Activated naive CD4-positive, alpha-beta T cell treated with anti-CD3 and anti-CD28 coated beads, Interleukin-2, amount 10 ng/mL, durations not matched to agents 7 days and 5 days (primary cell): ENCODE data around the gene C11orf54.
A peak's percentile ranks its signal among the peaks of the same experiment; 100 is the strongest.
"Not testable (repeated sequence)": the region's sequence is repeated elsewhere in the genome, so short reads cannot be mapped to it uniquely, and the experiment has no call there.

Source experiments
- CTCF ChIA-PET: fragments of 350-600 bp; sonication (Branson Sonifier 250); formaldehyde crosslinking; loops from one replicate; lab custom pipeline; 2021; ENCODE audit warnings: antibody characterized with exemption; lab: Charles Lee
- DNase-seq: peaks from one replicate; pipeline ENCODE4 v3.0.0-alpha.2; 2020
- H3K27ac Mint-ChIP-seq: one replicate; pipeline ENCODE4 v1.8.0; 2021; ENCODE audit warnings: mild to moderate bottlenecking, moderate library complexity, mixed read lengths
- H3K27me3 Mint-ChIP-seq: one replicate; pipeline ENCODE4 v1.8.0; 2021; ENCODE audit warnings: mild to moderate bottlenecking, mixed read lengths
- H3K36me3 Mint-ChIP-seq: one replicate; pipeline ENCODE4 v1.8.0; 2021; ENCODE audit warnings: mixed read lengths
- H3K4me1 Mint-ChIP-seq: one replicate; pipeline ENCODE4 v1.8.0; 2021; ENCODE audit warnings: mixed read lengths
- H3K4me3 Mint-ChIP-seq: one replicate; pipeline ENCODE4 v1.8.0; 2021; ENCODE audit warnings: mild to moderate bottlenecking, moderate library complexity, mixed read lengths
- H3K9me3 Mint-ChIP-seq: one replicate; pipeline ENCODE4 v1.8.0; 2021; ENCODE audit warnings: mixed read lengths

The C11orf54 gene

DNA sequence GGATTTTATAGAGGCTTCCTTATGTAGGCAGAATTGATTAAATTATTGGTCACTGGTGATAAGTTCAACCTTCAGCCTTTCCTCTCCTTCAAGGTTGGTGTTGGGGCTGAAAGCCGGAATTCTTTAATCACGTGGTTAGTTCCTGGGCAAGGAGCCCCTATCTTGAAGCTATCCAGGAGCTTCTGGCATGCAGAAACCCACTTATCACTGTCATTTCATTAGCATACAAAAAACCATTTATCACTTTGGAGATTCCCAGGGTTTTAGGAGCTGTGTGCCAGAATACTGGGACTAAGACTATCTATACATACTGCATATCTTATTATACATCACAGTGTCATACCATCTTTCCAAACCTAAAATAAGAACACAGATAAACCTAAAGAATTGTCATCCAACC lies 24.1 kb downstream of the C11orf54 start:
- H3K27ac Mint-ChIP-seq = no peak overlapping the region
- CTCF ChIA-PET = no interaction called here
- no peak overlapping the region for H3K4me3 Mint-ChIP-seq
- DNase-seq = no peak
- H3K4me1 Mint-ChIP-seq = no peaks in the 10 kb centered on the region
- peaks cover 12% of the 10 kb centered on the region for H3K9me3 Mint-ChIP-seq
- peaks cover 19% of the 10 kb centered on the region for H3K36me3 Mint-ChIP-seq
- H3K27me3 Mint-ChIP-seq = no peaks in the 10 kb centered on the region

DNA sequence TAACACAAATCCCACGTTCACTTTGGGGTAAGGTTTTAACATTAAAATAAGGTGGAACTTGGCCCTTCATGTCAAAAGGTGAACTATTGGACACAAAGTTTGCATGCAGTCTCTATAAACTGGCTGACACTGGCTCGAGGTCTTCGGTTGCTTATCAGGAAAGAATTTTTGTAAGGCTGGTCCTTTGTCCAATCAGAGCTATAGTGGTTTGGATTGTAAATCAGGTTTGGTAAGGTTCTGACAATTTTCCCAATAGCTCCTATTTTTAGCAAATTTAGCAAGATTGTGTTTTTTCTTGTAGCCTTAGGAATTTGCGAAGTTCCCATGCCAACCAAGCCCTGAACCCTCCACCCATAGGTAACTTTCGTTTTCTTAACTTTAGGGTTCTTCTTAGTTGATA lies 25.0 kb downstream of the C11orf54 start:
- Mint-ChIP-seq H3K27ac (no peak overlapping the region), H3K27me3 (no peaks in the 10 kb centered on the region), H3K9me3 (peaks cover 12% of the 10 kb centered on the region), H3K36me3 (peaks cover 17% of the 10 kb centered on the region), H3K4me3 (no peak overlapping the region), H3K4me1 (no peaks in the 10 kb centered on the region)
- CTCF ChIA-PET = no interaction called here
- DNase-seq = no peak

DNA sequence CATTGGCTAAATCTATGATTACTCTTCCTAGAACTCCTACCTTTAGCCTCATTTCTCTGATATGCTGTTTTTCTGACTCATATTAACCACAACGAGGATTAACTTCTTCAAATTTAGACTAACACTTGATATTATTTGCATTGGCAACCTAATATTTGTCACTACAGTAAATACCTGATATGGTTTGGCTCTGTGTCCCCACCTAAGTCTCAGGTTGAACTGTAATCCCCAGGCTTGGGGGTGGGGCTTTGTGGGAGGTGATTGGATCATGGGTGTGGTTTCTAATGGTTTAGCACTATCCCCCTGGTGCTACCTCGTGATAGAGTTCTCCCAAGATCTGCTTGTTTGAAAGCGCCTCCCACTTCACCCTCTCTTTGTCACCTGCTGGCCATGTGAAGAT lies 25.5 kb downstream of the C11orf54 start:
- no peak overlapping the region for H3K4me3 Mint-ChIP-seq
- no peaks in the 10 kb centered on the region for H3K4me1 Mint-ChIP-seq
- H3K36me3 Mint-ChIP-seq = peaks cover 17% of the 10 kb centered on the region
- DNase-seq = no peak
- H3K27me3 Mint-ChIP-seq = no peaks in the 10 kb centered on the region
- peaks cover 16% of the 10 kb centered on the region for H3K9me3 Mint-ChIP-seq
- no peak overlapping the region for H3K27ac Mint-ChIP-seq
- CTCF ChIA-PET = no interaction called here

DNA sequence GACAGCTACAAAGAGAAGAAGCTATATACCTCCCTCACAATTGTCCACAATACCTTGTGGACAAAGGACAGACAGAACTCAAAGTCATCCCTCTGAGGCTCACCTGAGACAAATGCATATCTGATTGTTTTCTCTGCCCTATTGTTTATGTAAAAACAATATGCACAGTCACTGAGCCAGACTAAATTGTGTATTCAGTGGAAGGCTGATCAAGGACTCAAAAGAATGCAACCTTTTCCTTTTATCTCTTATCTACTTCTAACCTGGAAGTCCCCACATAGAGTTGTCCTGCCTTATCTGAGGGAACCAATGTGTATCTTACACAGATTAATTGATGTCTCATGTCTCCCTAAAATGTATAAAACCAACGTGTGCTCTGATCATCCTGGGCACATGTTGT lies 28.7 kb downstream of the C11orf54 start:
- H3K36me3 Mint-ChIP-seq = peaks cover 13% of the 10 kb centered on the region
- no peak overlapping the region for H3K4me3 Mint-ChIP-seq
- peaks cover 20% of the 10 kb centered on the region for H3K9me3 Mint-ChIP-seq
- CTCF ChIA-PET = no interaction called here
- no peak overlapping the region for H3K27ac Mint-ChIP-seq
- no peaks in the 10 kb centered on the region for H3K27me3 Mint-ChIP-seq
- no peaks in the 10 kb centered on the region for H3K4me1 Mint-ChIP-seq
- no peak for DNase-seq

DNA sequence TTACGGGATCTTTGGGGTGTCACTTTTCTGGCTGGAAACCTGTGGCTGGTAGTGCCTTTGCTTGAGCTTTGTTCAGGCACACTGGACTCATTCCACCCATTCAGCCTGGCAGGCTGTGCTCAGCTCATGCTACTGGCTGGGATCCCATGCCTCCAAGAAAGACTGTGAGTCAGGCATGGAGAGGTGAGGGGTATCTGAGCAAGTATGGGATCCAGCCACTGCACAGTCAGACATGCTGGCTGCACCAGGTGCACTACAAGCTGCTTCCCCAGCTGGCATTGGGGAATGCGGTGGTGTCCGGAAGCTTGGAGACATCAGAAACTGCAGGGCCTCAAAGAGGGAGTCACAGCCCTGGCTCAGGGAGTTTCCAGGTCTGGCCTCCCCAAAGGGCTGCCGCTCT lies 30.7 kb downstream of the C11orf54 start:
- no peaks in the 10 kb centered on the region for H3K36me3 Mint-ChIP-seq
- peaks cover 12% of the 10 kb centered on the region for H3K9me3 Mint-ChIP-seq
- no peak overlapping the region for H3K4me3 Mint-ChIP-seq
- no peak for DNase-seq
- CTCF ChIA-PET = no interaction called here
- H3K27ac Mint-ChIP-seq = no peak overlapping the region
- no peaks in the 10 kb centered on the region for H3K4me1 Mint-ChIP-seq
- H3K27me3 Mint-ChIP-seq = no peaks in the 10 kb centered on the region

DNA sequence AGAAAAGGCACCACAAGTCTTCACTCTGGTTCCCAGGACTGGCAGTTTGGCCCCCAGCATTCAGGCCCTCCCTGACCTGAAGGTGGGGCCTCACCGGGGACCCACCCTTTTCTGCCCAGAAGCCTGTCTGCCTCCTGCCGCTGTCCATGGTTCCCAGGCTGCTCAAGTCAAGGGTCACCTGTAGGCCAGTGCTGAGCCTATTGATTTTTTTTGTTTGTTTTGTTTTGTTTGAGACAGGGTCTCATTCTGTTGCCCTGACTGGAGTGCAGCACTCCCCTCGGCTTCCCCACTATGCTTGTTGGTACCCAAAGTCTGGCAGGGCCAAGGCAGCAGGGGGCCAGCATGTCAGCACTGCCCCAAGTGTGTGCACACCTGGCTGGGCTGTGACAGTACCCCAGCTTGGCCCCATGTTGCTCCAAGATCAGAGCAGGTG lies 31.6 kb downstream of the C11orf54 start:
- CTCF ChIA-PET = no interaction called here

DNA sequence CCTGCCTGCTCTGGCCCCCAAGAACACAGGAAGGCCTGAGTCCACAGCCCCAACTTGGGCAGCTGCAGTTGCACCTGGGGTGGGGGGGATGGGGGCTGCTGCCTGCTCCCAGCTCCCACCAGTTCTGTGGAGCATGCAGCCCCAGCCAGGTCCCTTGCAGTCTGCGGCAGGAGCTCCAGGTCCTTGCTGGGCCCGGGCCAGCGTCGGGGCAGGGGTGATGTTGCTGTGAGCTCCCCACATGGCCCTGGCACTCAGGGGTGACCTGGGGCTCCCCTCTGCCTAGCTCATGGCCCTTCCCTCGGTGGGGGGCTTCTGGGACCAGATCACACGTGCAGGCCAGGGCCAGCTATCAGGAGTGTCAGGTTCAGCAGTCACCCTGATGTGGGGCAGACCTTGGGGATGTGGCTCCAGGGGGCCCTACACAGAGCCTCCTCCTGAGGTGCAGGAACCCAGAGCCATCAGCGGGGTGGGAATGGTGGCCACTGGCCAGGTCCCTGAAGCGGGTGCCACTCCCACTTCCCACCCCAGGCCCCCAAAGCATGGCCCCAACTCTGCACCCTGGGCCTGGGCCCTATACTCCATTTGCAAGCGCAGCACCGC lies 32.2 kb downstream of the C11orf54 start:
- Mint-ChIP-seq H3K27ac (no peak overlapping the region), H3K36me3 (no peaks in the 10 kb centered on the region), H3K4me3 (no peak overlapping the region), H3K9me3 (peaks cover 12% of the 10 kb centered on the region), H3K4me1 (no peaks in the 10 kb centered on the region), H3K27me3 (no peaks in the 10 kb centered on the region)
- CTCF ChIA-PET = no interaction called here
- no peak for DNase-seq

More for the DNA sequence above, 31.6 kb downstream of the C11orf54 start:
- no peak overlapping the region for H3K27ac Mint-ChIP-seq
- no peak for DNase-seq
- no peaks in the 10 kb centered on the region for H3K4me1 Mint-ChIP-seq
- H3K9me3 Mint-ChIP-seq = peaks cover 8% of the 10 kb centered on the region
- H3K27me3 Mint-ChIP-seq = no peaks in the 10 kb centered on the region
- H3K36me3 Mint-ChIP-seq = no peaks in the 10 kb centered on the region
- no peak overlapping the region for H3K4me3 Mint-ChIP-seq

DNA sequence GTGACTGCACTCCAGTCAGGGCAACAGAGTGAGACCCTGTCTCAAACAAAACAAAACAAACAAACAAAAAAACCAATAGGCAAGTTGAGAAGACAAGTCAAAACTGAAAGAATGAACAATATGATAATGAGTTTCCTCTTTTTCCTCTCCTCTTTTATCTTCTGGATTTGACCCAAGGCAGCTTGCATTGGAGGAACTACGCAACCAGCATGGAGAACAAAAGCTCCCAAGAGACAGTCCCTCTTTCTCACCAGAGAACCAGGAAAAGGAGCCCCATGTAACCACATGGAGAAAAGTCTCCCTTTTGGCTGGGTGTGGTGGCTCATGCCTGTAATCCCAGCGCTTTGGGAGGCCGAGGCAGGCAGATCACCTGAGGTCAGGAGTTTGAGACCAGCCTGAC lies 33.1 kb downstream of the C11orf54 start:
- H3K36me3 Mint-ChIP-seq, H3K4me3 Mint-ChIP-seq, DNase-seq, H3K4me1 Mint-ChIP-seq, H3K27ac Mint-ChIP-seq, H3K27me3 Mint-ChIP-seq, CTCF ChIA-PET: not testable (repeated sequence)
- peaks cover 14% of the 10 kb centered on the region for H3K9me3 Mint-ChIP-seq

DNA sequence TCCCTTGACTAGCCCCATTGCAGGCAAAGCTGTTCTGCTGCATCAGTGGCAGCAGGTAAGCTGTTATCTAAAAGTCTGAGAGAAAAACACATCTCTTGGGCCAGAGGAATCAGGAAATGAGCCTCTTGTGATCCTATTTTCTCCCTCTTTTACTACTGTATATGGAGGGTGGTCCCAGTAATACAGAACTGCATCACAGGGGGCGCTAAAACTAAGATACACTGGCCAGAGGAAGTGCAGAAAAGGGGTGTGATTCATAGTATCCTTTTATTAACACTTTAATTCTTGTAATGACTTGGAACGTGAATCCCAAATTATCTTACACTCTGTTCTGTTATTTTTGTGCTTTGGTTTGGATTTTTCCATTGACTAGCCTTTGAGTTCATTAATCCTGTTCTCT lies 33.8 kb downstream of the C11orf54 start:
- H3K36me3 Mint-ChIP-seq = peaks cover 4% of the 10 kb centered on the region
- CTCF ChIA-PET = no interaction called here

DNA sequence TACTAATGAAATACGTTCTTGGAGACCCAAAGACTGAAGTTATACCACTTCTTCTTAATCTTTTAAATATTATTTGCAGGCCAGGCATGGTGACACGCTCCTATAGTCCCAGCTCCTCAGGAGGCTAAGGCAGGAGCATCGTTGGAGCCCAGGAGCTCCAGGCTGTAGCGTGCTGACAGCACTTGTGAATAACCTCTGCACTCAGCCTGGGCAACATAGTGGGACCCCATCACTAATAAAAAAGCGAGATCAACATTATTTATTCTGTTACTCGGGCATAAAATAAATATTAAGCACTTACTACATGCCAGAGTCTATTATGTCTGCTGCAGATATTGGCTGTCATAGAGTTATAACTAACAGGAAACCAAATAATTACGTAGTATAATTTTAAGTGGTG lies 41.9 kb downstream of the C11orf54 start:
- Mint-ChIP-seq H3K27me3 (no peaks in the 10 kb centered on the region), H3K9me3 (peaks cover 4% of the 10 kb centered on the region), H3K27ac (peak overlapping the region; percentile 96), H3K4me1 (peaks cover 49% of the 10 kb centered on the region), H3K36me3 (peaks cover 31% of the 10 kb centered on the region), H3K4me3 (peak overlapping the region; percentile 95)
- CTCF ChIA-PET = interaction anchor here (3.6 kb wide), 1 partner anchor 42 kb away, joined by 21 read pairs; the partner anchor contains the start of genes C11orf54 and TAF1D
- DNase-seq = no peak

More for the DNA sequence above, 33.8 kb downstream of the C11orf54 start:
- Mint-ChIP-seq H3K27ac (no peak overlapping the region), H3K9me3 (peaks cover 14% of the 10 kb centered on the region), H3K4me3 (no peak overlapping the region), H3K27me3 (no peaks in the 10 kb centered on the region), H3K4me1 (no peaks in the 10 kb centered on the region)
- no peak for DNase-seq

DNA sequence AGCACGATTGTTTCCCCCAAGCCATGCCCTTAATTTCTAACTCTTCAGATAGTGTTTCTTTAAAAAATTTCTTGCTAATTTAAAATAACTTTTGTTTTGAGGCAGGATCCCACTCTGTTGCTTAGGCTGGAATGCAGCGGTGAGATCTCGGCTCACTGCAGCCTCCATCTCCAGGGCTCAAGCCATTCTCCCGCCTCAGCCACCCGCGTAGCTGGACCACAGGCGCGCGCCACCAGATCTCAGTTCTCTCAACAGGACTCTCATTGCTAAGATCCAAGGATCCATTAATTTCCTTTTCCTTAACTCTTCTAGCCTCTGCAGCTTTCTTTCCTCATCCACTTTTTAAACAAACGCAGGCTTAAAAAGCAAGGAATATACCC lies 42.3 kb downstream of the C11orf54 start:
- DNase-seq = no peak
- peaks cover 1% of the 10 kb centered on the region for H3K9me3 Mint-ChIP-seq
- H3K4me1 Mint-ChIP-seq = peaks cover 51% of the 10 kb centered on the region

DNA sequence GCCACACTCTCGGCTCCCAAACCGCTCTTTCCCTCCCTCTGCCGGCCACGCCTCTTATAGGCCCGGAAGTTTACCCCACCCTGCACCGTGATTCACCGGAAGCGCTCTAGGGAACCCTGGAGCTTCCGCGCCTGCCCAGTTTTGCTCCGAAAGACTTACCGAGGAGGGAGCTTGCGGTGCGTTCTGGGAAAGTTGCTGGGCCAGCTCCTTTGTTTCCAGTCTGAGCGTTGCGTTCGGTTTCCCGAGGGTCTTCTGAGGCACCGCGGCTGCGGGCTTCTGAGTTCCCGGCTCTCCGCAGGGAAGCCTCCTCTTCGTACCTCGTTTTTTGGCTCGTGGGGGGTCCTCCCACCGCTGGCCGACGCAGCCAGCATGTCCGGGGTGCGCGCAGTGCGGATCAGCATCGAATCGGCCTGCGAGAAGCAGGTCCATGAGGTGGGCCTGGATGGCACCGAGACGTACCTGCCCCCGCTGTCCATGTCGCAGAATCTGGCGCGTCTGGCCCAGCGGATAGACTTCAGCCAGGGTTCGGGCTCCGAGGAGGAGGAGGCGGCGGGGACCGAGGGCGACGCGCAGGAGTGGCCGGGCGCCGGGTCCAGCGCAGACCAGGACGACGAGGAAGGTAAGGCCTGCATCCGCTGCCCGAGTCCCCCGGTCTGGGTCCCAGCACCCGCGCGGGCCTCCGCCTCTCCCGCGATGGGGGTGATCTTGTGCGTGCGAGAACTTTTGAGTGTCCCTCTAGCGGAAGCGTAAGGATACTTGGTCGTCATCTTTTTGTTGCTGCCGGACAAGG lies 42.9 kb downstream of the C11orf54 start, which contains the start of gene MED17:
Gene MED17, plus strand, starts transcription at position 138 of the 790 bp plus-strand sequence. Its CDS starts 232 bp downstream, at position 370.
- Mint-ChIP-seq H3K36me3 (peaks cover 37% of the 10 kb centered on the region), H3K4me3 (peak within 1 kb of the TSS; percentile 95), H3K4me1 (peaks cover 52% of the 10 kb centered on the region), H3K27me3 (no peaks in the 10 kb centered on the region), H3K9me3 (no peaks in the 10 kb centered on the region), H3K27ac (peak within 1 kb of the TSS; percentile 96)
- CTCF ChIA-PET = interaction anchor here (1.0 to 3.6 kb wide), 2 partner anchors 43 to 550 kb away, joined by 3 to 21 read pairs; partner anchors contain the start of genes C11orf54 and TAF1D
- peak; percentile 94 for DNase-seq

More for the DNA sequence above, 42.3 kb downstream of the C11orf54 start:
- peaks cover 33% of the 10 kb centered on the region for H3K36me3 Mint-ChIP-seq
- no peaks in the 10 kb centered on the region for H3K27me3 Mint-ChIP-seq
- peak overlapping the region; percentile 95 for H3K4me3 Mint-ChIP-seq
- CTCF ChIA-PET = interaction anchor here (1.0 to 3.6 kb wide), 2 partner anchors 42 to 549 kb away, joined by 3 to 21 read pairs; partner anchors contain the start of genes C11orf54 and TAF1D
- peak overlapping the region; percentile 96 for H3K27ac Mint-ChIP-seq

DNA sequence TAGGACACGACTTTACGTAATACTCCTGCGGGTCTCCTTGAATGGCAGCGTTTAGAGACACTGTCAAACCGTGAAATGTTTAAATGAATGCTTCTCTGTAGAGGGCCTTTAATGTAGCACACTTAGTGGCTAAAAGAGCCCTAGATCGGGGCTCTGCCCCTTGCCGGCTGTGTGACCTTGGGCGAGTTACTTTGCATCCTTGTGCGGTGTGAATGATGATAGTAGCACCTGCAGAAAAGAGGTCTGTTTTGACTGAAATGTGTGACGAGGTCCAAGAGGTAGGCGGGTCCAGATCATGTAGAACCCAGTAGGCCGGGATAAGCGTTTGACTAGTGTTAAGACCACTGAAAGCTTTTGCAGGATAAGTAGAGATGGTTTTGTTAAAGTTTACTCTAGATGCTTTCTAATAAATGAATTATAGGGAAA lies 43.5 kb downstream of the C11orf54 start:
- CTCF ChIA-PET = no interaction called here
- H3K4me1 Mint-ChIP-seq = peaks cover 52% of the 10 kb centered on the region
- peak overlapping the region; percentile 96 for H3K27ac Mint-ChIP-seq
- no peak for DNase-seq
- H3K27me3 Mint-ChIP-seq = no peaks in the 10 kb centered on the region
- H3K36me3 Mint-ChIP-seq = peaks cover 39% of the 10 kb centered on the region
- no peaks in the 10 kb centered on the region for H3K9me3 Mint-ChIP-seq
- peak overlapping the region; percentile 95 for H3K4me3 Mint-ChIP-seq

DNA sequence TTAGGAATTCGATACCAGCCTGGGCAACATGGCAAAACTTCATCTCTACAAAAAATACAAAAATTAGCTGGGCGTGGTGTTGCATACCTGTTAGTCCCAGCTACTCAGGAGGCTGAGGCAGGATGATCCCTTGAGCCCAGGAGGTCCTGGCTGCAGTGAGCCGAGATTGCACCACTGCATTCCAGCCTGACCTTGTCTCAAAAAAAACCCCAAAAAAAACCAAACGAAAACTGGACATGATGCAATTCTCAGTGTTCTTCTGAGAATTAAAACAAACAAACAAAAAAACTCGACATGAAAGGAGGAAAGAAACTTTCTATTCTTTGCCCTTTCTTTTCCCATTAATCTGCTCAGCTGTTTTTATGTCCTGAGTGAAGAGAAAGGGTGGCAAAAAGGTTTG lies 50.0 kb downstream of the C11orf54 start:
- no peaks in the 10 kb centered on the region for H3K9me3 Mint-ChIP-seq
- H3K36me3 Mint-ChIP-seq = peaks cover 61% of the 10 kb centered on the region
- H3K27me3 Mint-ChIP-seq = no peaks in the 10 kb centered on the region
- H3K4me1 Mint-ChIP-seq = peaks cover 20% of the 10 kb centered on the region
- H3K27ac Mint-ChIP-seq = peak overlapping the region; percentile 37
- CTCF ChIA-PET = no interaction called here
- no peak overlapping the region for H3K4me3 Mint-ChIP-seq
- DNase-seq = no peak
